ENCODE data around the gene SCAND1. TPM values are rescaled to one million over a fixed set of nuclear protein-coding genes. Genes with fewer than 3 reads are reported as not detected.

Gene SCAND1
- total RNA-seq, 4 donors from 2014 or later = 88.3 to 138 (median 118) TPM

DNA sequence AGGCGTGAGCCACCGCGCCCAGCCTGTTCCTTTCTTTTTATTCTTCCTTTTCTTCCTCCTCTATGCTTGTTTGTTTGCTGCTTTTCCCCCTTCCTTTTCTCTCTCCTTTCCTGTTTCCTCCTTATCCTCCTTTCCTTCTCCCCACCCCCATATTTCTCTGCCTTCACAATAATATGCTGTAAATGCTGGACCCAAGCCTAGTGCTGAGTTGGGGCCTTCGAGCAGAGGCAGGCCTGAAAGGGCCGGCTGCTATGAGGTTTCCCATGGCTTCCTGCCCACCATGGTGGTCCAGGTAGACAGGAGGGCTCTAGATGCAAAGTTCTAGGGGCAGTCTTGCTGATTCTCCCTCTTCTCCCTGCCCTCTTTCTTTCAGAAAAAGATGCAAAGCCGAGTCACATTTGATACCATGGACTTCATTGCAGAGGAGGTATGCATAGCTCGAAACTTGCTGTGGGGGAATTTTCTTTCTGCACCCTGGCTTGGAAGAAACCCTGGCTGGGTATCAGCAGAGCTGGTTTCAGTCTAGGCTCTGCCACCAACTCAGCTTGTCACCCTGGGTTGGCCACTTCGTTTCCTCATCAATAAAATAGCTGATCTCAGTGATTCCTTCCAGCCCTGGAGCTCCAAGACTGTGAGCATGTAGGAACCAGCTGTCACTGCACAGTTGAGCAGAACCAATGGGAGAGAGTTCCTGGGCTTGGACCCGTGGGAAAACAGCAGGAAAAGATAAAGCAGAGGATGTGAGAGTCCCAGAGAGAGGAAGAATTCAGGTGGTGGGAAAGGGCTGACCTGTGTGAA, 21.5 kb upstream of the SCAND1 start:
- ATAC-seq = no peak
- intact Hi-C loops (cut with DNase I; ENCODE audit: low total_unique reads) = no loop called here
- Histone ChIP-seq H3K27me3 (no peaks in the 10 kb centered on the region), H3K4me3 (no peak overlapping the region), H3K9me3 (no peaks in the 10 kb centered on the region), H3K4me1 (no peaks in the 10 kb centered on the region), H3K27ac (no peak overlapping the region), H3K36me3 (no peaks in the 10 kb centered on the region)
- DNase-seq = no peak
- TF ChIP-seq, protein P1, sequence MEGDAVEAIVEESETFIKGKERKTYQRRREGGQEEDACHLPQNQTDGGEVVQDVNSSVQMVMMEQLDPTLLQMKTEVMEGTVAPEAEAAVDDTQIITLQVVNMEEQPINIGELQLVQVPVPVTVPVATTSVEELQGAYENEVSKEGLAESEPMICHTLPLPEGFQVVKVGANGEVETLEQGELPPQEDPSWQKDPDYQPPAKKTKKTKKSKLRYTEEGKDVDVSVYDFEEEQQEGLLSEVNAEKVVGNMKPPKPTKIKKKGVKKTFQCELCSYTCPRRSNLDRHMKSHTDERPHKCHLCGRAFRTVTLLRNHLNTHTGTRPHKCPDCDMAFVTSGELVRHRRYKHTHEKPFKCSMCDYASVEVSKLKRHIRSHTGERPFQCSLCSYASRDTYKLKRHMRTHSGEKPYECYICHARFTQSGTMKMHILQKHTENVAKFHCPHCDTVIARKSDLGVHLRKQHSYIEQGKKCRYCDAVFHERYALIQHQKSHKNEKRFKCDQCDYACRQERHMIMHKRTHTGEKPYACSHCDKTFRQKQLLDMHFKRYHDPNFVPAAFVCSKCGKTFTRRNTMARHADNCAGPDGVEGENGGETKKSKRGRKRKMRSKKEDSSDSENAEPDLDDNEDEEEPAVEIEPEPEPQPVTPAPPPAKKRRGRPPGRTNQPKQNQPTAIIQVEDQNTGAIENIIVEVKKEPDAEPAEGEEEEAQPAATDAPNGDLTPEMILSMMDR (IDR thresholded peaks at IDR 0.05 in 4 of 5, conservative IDR thresholded peaks at IDR 0.05 in 1 of 5) = no peak
- no peak for TF ChIP-seq POLR2A (IDR thresholded peaks at IDR 0.05)
- in situ Hi-C loops (cut with MboI; ENCODE audit: low sequenced_read_pairs in 4 of 4) = loop anchor here in 1 of 4 donors (25.0 kb wide), 1 partner anchor 462 kb away; no protein-coding TSS in a partner anchor

DNA sequence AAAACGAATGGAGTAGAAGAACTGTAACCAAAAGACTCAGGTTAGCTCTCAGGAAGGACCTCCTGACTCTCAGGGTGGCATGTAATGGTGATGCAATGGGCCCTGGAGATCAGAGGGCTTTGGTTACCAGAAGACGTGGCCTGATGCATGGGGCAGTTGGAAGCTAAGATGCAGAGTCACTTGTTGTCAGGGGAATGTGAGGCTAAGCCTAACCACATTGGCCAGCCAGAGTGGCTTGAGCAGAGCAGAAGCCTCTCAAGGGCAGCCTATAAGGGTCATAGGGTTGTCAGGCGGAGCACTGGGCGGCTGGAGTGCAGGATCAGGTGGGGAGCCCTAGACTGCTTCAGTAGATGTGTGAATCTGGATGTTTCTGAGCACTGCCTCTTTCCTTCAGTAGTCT, 20.0 kb upstream of the SCAND1 start:
- in situ Hi-C loops (cut with MboI; ENCODE audit: low sequenced_read_pairs in 4 of 4) (no loop called here), intact Hi-C loops (cut with DNase I; ENCODE audit: low total_unique reads) (no loop called here)
- TF ChIP-seq POLR2A (IDR thresholded peaks at IDR 0.05) = no peak
- TF ChIP-seq, protein P1 (IDR thresholded peaks at IDR 0.05 in 4 of 5, conservative IDR thresholded peaks at IDR 0.05 in 1 of 5) = no peak
- Histone ChIP-seq H3K4me1 (no peaks in the 10 kb centered on the region), H3K9me3 (no peaks in the 10 kb centered on the region), H3K27me3 (no peaks in the 10 kb centered on the region), H3K4me3 (no peak overlapping the region), H3K27ac (no peak overlapping the region), H3K36me3 (no peaks in the 10 kb centered on the region)
- no peak for ATAC-seq
- DNase-seq = no peak

DNA sequence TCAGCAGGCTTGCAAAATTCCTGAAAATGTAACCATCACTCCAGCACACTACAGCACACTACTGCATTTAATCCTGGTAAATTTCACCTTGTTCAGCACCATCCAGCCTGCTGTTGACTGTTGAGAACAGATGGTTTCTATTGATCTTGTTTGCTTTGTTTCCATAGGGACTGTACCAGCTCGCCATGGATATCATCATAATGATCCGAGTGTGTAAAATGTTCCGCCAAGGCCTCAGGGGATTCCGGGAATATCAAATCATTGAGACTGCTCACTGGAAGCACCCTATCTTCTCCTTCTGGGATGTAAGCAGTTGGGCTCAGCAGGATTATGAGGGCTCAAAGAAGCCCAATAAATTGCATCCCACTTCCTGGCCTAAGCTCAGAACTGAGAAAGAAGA, 18.2 kb upstream of the SCAND1 start:
- H3K4me3 ChIP-seq = no peak overlapping the region
- H3K27me3 ChIP-seq = no peaks in the 10 kb centered on the region
- no peak for TF ChIP-seq POLR2A (IDR thresholded peaks at IDR 0.05)
- TF ChIP-seq, protein P1 (IDR thresholded peaks at IDR 0.05 in 4 of 5, conservative IDR thresholded peaks at IDR 0.05 in 1 of 5) = no peak
- no peaks in the 10 kb centered on the region for H3K9me3 ChIP-seq
- in situ Hi-C loops (cut with MboI; ENCODE audit: low sequenced_read_pairs in 4 of 4) (no loop called here), intact Hi-C loops (cut with DNase I; ENCODE audit: low total_unique reads) (no loop called here)
- no peak for ATAC-seq
- H3K4me1 ChIP-seq = no peaks in the 10 kb centered on the region
- no peaks in the 10 kb centered on the region for H3K36me3 ChIP-seq
- H3K27ac ChIP-seq = no peak overlapping the region
- DNase-seq = no peak

DNA sequence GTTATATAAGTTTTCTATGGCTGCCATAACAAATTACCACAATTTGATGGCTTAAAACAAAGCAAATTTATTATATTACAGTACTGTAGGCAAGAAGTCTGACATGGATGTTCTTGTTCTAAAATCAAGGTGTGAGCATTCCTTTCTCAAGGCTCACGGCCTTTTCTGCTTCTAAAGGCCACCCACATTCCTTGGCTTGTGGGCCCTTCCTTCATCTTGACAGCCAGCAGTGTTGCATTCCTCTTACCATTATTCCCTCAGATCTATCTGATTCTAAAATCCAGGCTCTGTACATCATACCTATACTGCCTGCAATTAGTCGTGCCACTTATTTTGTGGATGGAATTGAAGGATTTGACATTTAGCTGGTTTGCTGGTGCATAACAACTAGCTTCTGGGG, 17.7 kb upstream of the SCAND1 start:
- Histone ChIP-seq H3K36me3 (no peaks in the 10 kb centered on the region), H3K9me3 (no peaks in the 10 kb centered on the region), H3K4me3 (no peak overlapping the region), H3K27me3 (no peaks in the 10 kb centered on the region), H3K4me1 (no peaks in the 10 kb centered on the region), H3K27ac (no peak overlapping the region)
- ATAC-seq (no peak), DNase-seq (no peak)
- TF ChIP-seq POLR2A (IDR thresholded peaks at IDR 0.05) = no peak
- TF ChIP-seq, protein P1 (IDR thresholded peaks at IDR 0.05 in 4 of 5, conservative IDR thresholded peaks at IDR 0.05 in 1 of 5) = no peak
- intact Hi-C loops (cut with DNase I; ENCODE audit: low total_unique reads) = no loop called here
- in situ Hi-C loops (cut with MboI; ENCODE audit: low sequenced_read_pairs in 4 of 4) = no loop called here
